NCI-H526 (cell line): Measurements from ENCODE around the gene TP53.
"Not testable (repeated sequence)": the region's sequence is repeated elsewhere in the genome, so short reads cannot be mapped to it uniquely, and the experiment has no call there.

ENCODE experiments used
- DNase-seq, 2 experiments: peaks; one replicate each; lab custom pipeline; 2025; lab: John Stamatoyannopoulos, UW

TP53 gene

GRCh38 chr17:7631398-7632380 lies 55.6 kb downstream of the TP53 start:
- no peak for DNase-seq

- no peak for DNase-seq
Observed at GRCh38 chr17:7629939-7630571, 57.2 kb downstream of the TP53 start, which contains the start of gene SHBG. TSS of gene SHBG (plus strand) at chr17:7630135. CDS start at chr17:7630173, 38 bp downstream.

- peak; percentile 43 to 84 for DNase-seq
Observed at GRCh38 chr17:7627250-7628121, 59.8 kb downstream of the TP53 start, which contains the start of gene SAT2. TSS of gene SAT2 (minus strand) at chr17:7627821. CDS start at chr17:7627635, 186 bp downstream.

GRCh38 chr17:7626956-7627249 lies 60.4 kb downstream of the TP53 start:
- no peak for DNase-seq

GRCh38 chr17:7626307-7626706 lies 61.0 kb downstream of the TP53 start:
- DNase-seq: no peak

- not testable (repeated sequence) for DNase-seq
Observed at GRCh38 chr17:7625749-7626148, 61.5 kb downstream of the TP53 start.

GRCh38 chr17:7623661-7624060 lies 63.6 kb downstream of the TP53 start:
- DNase-seq: no peak

GRCh38 chr17:7620835-7621234 lies 66.5 kb downstream of the TP53 start:
- DNase-seq: no peak

GRCh38 chr17:7618608-7619007 lies 68.7 kb downstream of the TP53 start:
- no peak for DNase-seq
